ENCODE data around the gene ZP3.
"Not testable (repeated sequence)": the region's sequence is repeated elsewhere in the genome, so short reads cannot be mapped to it uniquely, and the experiment has no call there.

The ZP3 gene

DNA sequence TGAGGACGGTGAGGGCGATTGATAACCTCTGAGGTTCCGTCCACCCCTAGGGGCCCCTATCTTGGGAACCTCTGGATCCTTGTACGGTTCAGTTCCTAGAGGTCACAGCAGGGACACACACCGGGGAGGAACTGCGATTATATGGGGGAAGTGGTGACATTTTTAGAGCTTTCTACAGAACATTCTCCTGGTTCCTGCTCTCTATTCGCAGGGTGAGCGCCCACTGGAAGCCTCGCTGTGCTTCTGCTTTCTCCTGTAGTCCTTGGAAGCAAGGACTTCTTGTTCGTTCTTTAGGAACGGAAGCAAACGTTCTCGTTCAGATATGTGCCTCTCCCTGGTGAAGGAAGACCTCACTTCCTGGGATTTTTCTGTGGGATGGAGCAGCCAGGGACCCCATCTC is 63.2 kb downstream of the ZP3 start:
- DNase-seq = not testable (repeated sequence)

All from activated naive CD4-positive, alpha-beta T cell treated with Interleukin-2 at 50 U/mL for 16 hours (primary cell).